H4 (cell line): ENCODE results near the gene LRRC23. TPM values are rescaled to one million over a fixed set of nuclear protein-coding genes. Genes with fewer than 3 reads are reported as not detected.

Experiments used
- DNase-seq: peaks from one replicate; pipeline ENCODE4 v3.0.0-alpha.2; 2015; ENCODE audit warnings: low spot score
- total RNA-seq: library from RNA; depleted of rRNA; stranded (reverse); fragments of >200 nt; shearing (Covaris generic); gene quantifications from 2 replicates; pipeline ENCODE4 v1.2.3, GENCODE V29; 2014

Gene LRRC23
- total RNA-seq, 1 experiment from 2014 or later, result 12.2 TPM

DNA sequence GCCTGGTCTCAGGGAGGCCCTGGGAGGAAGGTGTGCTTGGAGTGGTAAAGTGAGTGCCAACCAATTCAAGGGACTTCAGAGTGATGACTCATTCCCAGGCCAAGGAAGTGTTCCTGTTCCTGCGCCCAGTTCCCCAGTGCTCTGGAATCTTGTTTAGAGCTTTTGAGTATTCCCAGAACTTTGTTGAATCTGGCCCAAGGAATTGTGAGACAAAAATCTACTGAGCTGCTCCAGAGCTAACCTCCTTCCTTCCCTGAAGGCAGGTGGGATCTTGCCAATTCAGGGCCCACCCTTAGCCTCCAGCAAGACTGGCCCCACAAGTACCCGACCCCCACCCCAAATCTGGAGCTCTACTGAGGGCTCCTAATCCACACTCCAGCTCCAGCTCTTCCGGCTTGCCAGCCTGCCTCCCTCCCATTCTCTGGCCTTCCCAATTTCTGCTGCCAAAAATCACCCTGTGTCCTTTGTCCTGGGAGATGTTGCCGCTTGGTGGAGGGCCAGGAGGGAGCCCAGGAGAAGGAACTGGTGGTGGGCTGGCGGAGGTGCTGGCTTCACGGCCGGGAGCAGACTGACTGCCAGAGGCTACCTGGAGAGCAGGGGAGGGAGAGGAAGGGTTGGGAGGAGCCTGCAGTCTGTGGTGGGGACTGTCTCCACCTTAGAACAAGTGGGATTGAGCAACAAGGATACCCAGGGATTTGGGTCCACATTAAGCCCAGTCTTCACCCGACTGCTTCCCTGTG lies 21.1 kb downstream of the LRRC23 start:
- peak; percentile 98 for DNase-seq

- DNase-seq, result peak; percentile 86
Observed at GRCh38 chr12:6927379-6928021, 22.9 kb downstream of the LRRC23 start, which contains the start of gene ATN1. TSS of gene ATN1 (plus strand) at chr12:6927959. CDS start at chr12:6934002, 6,043 bp downstream.

DNA sequence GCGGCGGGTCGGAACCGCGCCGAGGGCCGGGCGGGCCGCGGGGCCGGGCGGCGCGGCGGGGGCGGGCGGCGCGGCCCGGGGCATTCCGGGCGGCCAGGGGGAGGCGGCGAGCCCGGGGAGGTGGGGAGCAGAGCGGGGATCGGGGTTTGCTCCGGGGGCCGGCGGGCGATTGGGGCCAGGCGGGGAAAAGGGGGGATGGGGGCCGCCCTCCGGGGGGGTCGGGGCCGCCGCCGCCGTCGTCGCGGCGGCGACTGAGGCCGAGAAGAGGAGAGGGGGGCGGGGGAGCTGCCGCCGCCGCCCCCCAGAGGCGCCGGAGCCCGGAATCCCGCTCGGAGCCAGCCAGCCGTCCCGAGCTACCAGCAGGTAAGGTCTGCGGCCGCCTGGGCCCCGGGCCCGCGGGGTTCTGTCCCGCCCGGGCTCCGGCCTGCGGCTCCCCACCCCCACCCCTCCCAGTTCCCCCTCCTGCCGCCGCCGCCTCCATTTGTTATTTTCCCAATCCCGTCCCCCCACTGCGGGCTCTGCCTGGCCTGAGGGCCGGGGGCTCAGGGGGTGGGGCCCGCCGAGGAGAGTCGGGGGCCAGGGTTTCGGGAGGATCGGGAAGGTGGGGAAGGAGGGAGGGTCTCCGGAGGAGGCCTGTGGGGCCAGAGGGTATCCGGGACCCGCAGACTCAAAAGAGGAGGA lies 23.5 kb downstream of the LRRC23 start:
- no peak for DNase-seq

DNA sequence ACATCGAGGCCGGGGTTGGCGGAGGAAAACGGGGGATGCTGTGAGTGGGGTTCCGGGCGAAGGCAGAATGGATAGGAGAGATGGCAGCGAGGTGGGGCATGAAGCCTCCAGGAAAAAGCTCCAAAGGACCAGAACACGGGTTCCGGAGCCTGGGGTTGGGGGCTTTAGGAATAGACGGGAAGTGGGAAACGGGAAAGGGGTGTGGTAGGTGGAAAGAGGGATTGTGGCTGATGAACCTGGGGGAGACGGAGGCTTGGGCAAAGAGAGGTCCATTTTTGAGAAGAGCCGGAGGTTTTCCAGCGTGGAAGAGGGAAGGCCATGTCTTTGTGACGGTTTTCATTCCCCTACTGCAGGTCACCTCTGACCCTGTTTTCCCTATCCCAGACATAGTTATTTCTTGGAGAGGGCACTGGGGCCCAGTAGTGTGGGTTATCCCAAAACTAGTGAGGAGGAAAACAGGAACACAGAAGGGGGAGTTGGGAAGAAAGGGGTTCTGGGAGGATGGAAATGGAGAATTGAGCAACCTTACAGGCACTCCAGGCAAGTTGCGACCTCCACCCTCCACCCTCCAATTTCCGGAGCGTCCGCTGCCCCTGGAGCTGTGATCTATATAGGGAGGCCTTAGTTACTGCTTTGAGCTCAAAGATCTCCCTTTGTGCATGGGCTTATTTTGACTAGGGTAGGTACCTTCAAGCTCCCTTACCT lies 24.2 kb downstream of the LRRC23 start:
- DNase-seq, result no peak

DNA sequence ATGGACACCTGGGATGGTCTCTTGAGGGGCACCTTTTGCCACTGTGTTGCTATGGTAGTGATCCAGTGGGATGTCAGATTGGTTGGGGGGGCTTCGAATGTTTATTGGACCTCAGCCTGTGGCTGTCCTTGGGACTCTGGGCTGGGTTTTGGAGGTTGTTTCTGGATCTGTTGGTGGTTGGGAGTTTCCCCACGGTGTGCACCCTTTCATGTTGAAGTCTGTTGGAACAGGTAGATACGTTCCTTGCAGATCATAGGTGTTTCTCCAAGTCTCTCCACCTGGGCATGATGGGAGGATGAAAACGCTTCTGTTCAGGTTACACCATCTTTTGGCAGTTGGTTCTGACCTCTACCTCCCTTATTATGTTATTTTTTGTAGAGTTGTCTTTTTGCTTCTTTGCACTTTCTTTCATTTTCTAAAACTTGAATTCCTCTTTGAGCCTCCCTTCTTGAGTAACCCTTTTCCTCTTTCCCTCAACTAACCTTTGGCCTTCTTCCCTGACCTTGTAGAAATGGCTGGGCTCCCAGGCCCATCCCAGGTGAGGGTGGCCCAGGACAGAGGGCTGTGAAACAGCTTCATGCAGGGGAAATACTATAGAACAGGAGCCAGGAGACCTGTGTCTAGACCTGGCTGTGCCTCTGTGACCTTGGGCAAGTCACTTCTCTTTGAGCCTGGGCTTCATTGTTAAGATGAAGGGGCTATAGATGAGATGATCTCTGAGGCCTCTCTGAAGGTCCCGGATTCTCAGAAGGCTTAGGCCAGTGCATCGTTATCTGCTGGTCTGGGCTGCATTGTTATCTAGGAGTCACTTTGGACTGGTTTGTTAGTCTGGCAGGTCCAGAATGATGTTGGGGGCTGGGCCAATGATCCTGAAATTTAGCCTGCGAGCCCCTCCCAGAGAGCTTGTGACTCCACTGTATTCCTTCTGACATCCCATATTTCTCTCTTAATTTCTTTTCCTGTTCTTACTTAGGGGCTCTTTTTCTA lies 25.1 kb downstream of the LRRC23 start:
- no peak for DNase-seq

- no peak for DNase-seq
Observed at GRCh38 chr12:6932766-6933165, 28.1 kb downstream of the LRRC23 start.

GRCh38 chr12:6934110-6934509 lies 29.5 kb downstream of the LRRC23 start:
- DNase-seq, result no peak

DNA sequence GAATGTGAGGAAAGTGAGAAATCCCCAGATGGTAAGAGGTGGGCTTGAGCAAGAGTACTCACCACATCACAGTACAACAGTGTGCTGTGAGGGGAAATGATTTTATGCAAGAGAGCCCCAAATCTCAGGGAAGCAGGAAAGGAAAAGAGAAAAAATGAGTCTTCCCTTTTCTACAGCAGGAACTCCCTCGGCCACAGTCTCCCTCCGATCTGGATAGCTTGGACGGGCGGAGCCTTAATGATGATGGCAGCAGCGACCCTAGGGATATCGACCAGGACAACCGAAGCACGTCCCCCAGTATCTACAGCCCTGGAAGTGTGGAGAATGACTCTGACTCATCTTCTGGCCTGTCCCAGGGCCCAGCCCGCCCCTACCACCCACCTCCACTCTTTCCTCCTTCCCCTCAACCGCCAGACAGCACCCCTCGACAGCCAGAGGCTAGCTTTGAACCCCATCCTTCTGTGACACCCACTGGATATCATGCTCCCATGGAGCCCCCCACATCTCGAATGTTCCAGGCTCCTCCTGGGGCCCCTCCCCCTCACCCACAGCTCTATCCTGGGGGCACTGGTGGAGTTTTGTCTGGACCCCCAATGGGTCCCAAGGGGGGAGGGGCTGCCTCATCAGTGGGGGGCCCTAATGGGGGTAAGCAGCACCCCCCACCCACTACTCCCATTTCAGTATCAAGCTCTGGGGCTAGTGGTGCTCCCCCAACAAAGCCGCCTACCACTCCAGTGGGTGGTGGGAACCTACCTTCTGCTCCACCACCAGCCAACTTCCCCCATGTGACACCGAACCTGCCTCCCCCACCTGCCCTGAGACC lies 31.0 kb downstream of the LRRC23 start:
- DNase-seq, result no peak

GRCh38 chr12:6936194-6936635 lies 31.6 kb downstream of the LRRC23 start:
- no peak for DNase-seq

- DNase-seq, result no peak
Observed at GRCh38 chr12:6936636-6937480, 32.2 kb downstream of the LRRC23 start.

DNA sequence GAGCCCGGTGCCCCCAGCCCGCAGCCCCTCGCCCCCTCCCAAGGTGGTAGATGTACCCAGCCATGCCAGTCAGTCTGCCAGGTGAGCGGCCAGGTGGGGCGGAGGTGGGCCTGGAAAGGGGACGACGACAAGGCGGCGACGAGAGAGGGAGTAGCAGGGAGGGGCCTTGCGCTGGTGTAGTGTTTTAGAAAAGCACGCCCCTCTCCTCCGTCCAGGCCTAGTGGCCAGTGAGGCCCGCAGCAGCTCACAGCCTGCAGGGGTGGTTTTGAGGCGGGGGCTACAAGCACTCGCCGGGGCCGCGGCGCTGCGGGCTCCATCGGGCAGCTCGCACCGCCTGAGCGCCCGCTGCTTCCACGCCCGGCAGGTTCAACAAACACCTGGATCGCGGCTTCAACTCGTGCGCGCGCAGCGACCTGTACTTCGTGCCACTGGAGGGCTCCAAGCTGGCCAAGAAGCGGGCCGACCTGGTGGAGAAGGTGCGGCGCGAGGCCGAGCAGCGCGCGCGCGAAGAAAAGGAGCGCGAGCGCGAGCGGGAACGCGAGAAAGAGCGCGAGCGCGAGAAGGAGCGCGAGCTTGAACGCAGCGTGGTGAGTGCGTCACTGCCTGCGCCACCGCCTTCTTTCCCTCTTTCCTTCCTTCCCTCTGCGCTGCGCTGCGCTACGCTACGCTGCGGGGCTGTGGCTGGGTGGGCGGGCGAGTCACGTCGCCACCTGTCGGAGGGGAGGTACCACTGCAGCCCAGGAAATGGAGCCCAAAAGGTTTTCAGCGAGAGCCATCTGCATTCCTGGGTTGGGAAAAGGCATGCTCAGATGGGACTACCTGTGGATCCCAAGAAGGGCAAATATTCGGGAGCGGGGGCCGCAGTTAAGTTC lies 33.1 kb downstream of the LRRC23 start:
- peak; percentile 96 for DNase-seq

DNA sequence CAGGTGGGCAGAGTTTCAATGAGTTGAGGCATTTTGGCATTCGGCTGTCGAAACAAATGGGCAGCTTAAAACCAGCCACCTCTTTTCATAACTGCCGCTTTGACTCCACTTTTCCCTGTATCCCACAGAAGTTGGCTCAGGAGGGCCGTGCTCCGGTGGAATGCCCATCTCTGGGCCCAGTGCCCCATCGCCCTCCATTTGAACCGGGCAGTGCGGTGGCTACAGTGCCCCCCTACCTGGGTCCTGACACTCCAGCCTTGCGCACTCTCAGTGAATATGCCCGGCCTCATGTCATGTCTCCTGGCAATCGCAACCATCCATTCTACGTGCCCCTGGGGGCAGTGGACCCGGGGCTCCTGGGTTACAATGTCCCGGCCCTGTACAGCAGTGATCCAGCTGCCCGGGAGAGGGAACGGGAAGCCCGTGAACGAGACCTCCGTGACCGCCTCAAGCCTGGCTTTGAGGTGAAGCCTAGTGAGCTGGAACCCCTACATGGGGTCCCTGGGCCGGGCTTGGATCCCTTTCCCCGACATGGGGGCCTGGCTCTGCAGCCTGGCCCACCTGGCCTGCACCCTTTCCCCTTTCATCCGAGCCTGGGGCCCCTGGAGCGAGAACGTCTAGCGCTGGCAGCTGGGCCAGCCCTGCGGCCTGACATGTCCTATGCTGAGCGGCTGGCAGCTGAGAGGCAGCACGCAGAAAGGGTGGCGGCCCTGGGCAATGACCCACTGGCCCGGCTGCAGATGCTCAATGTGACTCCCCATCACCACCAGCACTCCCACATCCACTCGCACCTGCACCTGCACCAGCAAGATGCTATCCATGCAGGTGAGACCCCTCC lies 34.0 kb downstream of the LRRC23 start:
- no peak for DNase-seq

- no peak for DNase-seq
Observed at GRCh38 chr12:6939191-6939540, 34.5 kb downstream of the LRRC23 start.

DNA sequence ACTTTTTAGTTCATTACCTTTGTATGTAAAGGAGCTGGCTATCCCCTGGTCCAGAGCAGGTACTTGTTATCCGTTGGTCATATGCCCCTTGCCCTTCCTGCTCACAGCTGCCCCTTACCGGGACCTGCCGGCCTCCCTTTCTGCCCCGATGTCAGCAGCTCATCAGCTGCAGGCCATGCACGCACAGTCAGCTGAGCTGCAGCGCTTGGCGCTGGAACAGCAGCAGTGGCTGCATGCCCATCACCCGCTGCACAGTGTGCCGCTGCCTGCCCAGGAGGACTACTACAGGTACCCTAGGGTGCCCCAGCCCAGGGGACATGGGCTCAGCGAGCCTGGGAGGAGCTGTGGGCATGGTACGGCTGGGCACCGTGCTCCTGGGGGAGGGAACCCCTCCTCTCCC lies 36.6 kb downstream of the LRRC23 start:
- DNase-seq, result no peak

- DNase-seq, result no peak
Observed at GRCh38 chr12:6941782-6942181, 37.2 kb downstream of the LRRC23 start.

DNA sequence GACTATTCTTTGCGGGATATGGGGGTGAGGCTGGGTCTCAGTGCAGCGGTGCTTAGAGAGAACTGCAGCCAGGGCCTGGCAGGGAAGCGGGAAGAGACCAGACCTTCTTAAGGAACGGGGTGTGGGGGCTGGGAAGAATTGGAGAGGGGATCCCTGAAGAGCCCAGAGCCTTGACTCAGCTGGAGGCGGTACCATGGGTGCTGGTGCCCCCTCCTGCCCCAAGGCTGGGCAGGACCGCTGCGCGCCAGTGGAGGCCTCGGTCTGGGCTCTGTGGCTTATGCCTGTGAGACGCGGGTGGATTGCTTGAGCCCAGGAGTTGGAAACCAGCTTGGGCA lies 37.7 kb downstream of the LRRC23 start:
- DNase-seq, result no peak

DNA sequence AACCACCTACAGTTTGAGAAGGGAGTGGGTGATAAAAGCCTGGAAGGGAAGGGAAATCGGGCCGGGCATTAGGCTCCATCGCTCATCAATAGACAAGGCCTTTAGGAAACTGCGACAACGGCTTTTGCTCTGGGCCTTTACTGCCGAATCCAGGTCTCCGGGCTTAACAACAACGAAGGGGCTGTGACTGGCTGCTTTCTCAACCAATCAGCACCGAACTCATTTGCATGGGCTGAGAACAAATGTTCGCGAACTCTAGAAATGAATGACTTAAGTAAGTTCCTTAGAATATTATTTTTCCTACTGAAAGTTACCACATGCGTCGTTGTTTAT lies 38.7 kb downstream of the LRRC23 start:
- DNase-seq, result peak; percentile 88
